GM12874 (cell line): ENCODE data around the gene SOHLH1.

Experiments
- TF ChIP-seq, protein P1 (sequence below): IDR thresholded peaks from 2 replicates; pipeline ENCODE4 v1.5.1; 2011; ENCODE audit warnings: low read depth, mild to moderate bottlenecking, control low read depth, low read length, moderate library complexity; ENCODE audit not compliant: insufficient read depth

The SOHLH1 gene

DNA sequence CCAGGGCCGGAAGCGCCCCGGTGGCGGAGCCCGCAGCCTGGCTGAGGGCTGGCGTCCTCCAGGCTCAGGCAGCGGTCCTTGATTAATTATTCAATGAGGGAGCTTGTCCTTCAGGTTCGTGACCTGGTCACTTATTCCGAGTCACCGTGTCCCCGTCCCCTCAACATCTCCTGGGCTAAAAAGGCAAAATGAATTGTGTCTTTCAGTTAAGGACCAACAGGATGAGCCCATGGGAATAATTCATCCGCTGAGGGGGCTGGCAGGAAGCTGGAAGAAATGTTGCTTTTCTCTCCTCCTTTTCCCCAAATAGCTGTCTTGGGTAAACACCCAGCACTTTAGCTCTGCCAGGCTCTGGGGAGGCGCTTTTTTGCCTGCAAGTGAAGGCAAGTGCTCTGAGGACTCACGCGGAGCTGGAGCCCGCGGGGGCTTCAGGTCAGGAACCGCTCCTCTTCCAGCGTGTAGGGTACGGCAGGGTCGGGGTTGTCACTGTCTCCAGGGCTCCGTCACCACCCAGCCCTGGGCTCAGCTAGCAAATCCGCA lies 15.8 kb upstream of the SOHLH1 start:
- TF ChIP-seq, protein P1, sequence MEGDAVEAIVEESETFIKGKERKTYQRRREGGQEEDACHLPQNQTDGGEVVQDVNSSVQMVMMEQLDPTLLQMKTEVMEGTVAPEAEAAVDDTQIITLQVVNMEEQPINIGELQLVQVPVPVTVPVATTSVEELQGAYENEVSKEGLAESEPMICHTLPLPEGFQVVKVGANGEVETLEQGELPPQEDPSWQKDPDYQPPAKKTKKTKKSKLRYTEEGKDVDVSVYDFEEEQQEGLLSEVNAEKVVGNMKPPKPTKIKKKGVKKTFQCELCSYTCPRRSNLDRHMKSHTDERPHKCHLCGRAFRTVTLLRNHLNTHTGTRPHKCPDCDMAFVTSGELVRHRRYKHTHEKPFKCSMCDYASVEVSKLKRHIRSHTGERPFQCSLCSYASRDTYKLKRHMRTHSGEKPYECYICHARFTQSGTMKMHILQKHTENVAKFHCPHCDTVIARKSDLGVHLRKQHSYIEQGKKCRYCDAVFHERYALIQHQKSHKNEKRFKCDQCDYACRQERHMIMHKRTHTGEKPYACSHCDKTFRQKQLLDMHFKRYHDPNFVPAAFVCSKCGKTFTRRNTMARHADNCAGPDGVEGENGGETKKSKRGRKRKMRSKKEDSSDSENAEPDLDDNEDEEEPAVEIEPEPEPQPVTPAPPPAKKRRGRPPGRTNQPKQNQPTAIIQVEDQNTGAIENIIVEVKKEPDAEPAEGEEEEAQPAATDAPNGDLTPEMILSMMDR = no peak

DNA sequence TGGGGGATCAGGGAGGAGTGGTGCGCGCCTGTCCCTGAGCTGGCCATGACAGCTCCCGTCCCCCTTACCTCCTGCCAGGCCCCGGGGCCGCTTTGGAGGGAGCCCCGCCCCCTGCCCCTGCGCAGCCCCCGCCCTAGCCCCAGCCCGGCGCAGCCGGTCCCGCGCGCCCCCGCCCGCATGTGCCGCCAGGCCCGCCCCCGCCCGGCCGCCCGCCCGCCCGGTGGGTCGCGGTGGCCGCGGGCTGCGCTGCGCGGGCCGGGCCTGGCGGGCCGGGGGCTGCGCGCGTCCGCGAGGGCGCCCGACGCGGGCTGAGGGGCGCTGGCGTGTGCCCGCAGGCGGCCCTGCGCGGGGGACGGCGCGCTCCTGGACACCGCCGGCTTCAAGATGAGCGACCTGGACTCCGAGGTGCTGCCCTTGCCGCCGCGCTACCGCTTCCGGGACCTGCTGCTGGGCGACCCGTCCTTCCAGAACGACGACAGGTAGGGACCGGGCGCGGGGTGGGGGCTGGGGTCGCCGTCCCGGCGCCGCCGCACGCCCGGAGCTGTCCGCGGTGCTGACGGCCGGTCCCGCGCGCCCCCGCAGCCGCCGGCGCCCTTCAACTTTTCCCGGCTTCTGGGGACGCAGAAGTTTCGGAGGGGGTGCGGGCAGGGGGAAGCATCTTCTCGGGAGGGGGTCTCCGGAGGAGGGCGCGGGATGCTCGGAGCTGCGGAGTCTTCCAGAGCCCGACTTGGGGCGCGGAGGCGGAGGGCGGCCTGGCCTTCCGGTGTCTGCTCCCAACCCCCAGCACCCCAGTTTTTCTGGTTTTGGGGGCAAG lies 15.2 kb upstream of the SOHLH1 start:
- TF ChIP-seq, protein P1 = no peak

DNA sequence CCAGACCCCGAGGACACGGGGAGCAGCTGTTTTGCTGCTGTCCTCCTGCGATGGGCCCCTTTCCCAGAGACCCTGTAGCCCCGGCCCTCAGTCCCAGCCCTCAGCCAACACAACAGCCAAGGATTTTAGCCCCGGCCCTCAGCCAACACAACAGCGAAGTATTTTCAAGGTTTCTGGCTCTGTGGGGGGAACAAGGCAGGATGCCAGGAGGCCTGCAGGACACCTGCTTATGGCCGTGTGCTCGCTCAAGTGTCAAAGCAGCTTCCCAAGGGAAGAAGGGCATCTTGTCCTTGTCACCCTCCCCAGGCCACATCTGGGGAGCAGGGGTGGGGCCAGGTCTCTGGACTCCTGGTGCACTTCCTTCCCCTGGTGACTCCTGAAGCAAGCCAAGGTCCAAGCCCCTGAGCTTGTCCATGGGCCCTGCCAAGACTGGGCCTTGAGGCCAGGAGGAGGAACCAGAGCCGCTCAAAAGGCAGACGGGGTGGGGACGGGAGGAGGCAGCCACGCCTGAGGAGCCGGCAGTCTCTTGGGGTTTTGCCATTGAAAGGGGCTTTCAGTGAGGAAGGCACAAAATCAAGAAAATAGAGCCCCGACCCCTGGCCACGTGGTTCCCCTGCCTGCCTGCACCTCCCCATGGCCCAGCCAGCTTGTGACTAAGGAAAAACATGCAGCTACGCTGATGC lies 13.5 kb upstream of the SOHLH1 start:
- TF ChIP-seq, protein P1 = no peak

DNA sequence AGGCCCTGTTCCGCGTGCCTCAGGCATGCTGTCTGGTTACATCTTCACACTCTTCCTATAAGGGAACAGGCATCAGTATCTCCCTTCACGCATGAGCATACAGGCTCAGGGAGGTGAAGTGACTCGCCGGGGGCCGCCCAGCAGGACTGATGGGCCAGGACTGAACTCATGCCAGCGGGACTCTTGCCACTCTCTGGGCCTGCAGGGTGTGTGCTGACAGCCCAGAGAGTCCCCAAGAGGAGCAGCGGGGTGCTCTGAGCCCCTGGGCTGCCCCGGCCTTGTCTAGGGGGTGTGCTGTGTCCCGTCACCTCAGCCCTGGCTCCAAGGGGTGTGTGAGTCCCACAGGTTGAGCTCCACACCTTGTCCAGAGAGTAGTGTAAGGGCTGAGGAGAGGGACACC lies 12.6 kb upstream of the SOHLH1 start:
- TF ChIP-seq, protein P1 = no peak

DNA sequence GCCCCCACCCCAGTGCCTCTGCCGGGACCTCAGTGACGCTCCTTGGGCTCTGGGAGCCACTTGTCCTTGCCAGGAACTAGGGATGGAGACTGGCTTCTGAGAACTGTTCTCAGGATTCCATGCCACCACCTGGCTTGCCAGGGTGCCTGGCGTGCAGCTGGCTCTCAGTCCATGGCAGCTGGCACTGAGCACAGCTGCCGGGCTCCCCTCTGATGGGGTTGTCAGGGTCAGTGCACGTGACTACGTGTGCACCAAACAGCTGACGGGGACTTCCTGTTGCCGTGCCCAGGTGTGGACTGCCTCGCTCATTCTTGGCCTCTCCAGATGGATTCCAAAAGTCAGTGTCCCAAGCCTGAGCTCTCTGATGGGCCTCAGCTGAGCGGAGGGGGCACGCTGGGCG lies 12.1 kb upstream of the SOHLH1 start:
- TF ChIP-seq, protein P1 = no peak

DNA sequence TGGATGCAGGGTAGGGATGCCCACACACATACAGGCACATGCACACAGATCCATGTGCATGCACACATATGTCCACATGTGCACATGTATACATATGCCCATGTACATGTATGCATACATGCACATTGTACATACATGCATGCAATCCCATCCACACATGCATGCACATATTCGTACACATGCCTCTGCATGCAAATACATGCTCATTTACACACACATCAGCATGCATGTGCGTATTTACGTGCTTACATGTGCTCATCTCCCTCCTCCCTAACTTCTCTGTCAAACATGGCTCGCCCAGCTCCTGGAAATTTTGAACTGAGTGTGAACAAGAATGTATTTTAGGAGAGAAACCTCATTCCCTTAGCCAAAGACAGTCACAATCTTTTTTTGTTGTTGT lies 8.9 kb upstream of the SOHLH1 start:
- TF ChIP-seq, protein P1 = no peak
